Measurements from ENCODE around the gene RMDN3. TPM values are rescaled to one million over a fixed set of nuclear protein-coding genes. Genes with fewer than 3 reads are reported as not detected.

The RMDN3 gene
- total RNA-seq, 1 donor from 2014 or later: 6.0 TPM

GRCh38 chr15:40768521-40769273 lies 13.6 kb upstream of the RMDN3 start:
- no peaks in the 10 kb centered on the region for H3K9me3 ChIP-seq
- H3K4me3 ChIP-seq: no peak overlapping the region
- no peak for TF ChIP-seq CTCF (IDR thresholded peaks at IDR 0.05)
- peaks cover 5 to 16% of the 10 kb centered on the region in 2 donors for H3K4me1 ChIP-seq
- no peak for DNase-seq (ENCODE audit: low spot score in 2 of 2)
- no peaks in the 10 kb centered on the region for H3K27me3 ChIP-seq
- peaks cover 11 to 37% of the 10 kb centered on the region in 2 donors for H3K36me3 ChIP-seq
- intact Hi-C loops (cut with DNase I): no loop called here
- peak overlapping the region; percentile 12 to 18 for H3K27ac ChIP-seq

GRCh38 chr15:40767838-40768500 lies 12.9 kb upstream of the RMDN3 start:
- Histone ChIP-seq H3K9me3 (no peaks in the 10 kb centered on the region), H3K27me3 (no peaks in the 10 kb centered on the region), H3K4me1 (peaks cover 5 to 16% of the 10 kb centered on the region in 2 donors), H3K4me3 (no peak overlapping the region), H3K36me3 (peaks cover 11 to 30% of the 10 kb centered on the region in 2 donors), H3K27ac (peak overlapping the region in 1 of 2 donors; percentile 18)
- intact Hi-C loops (cut with DNase I): no loop called here
- TF ChIP-seq CTCF (IDR thresholded peaks at IDR 0.05): no peak
- DNase-seq (ENCODE audit: low spot score in 2 of 2): no peak

GRCh38 chr15:40766906-40767837 lies 12.1 kb upstream of the RMDN3 start:
- TF ChIP-seq CTCF (IDR thresholded peaks at IDR 0.05): no peak
- intact Hi-C loops (cut with DNase I): no loop called here
- H3K27ac ChIP-seq: peak overlapping the region; percentile 81 to 82

GRCh38 chr15:40766194-40766815 lies 11.3 kb upstream of the RMDN3 start:
- Histone ChIP-seq H3K4me3 (no peak overlapping the region), H3K27me3 (no peaks in the 10 kb centered on the region), H3K4me1 (peaks cover 5 to 16% of the 10 kb centered on the region in 2 donors), H3K9me3 (no peaks in the 10 kb centered on the region), H3K36me3 (peaks cover 0 to 15% of the 10 kb centered on the region in 2 donors), H3K27ac (peak overlapping the region; percentile 81 to 82)
- intact Hi-C loops (cut with DNase I): no loop called here
- DNase-seq (ENCODE audit: low spot score in 2 of 2): no peak
- TF ChIP-seq CTCF (IDR thresholded peaks at IDR 0.05): no peak

More at GRCh38 chr15:40766906-40767837, 12.1 kb upstream of the RMDN3 start:
- no peaks in the 10 kb centered on the region for H3K27me3 ChIP-seq
- no peak for DNase-seq (ENCODE audit: low spot score in 2 of 2)
- peaks cover 5 to 16% of the 10 kb centered on the region in 2 donors for H3K4me1 ChIP-seq
- no peaks in the 10 kb centered on the region for H3K9me3 ChIP-seq
- peaks cover 6 to 23% of the 10 kb centered on the region in 2 donors for H3K36me3 ChIP-seq
- no peak overlapping the region for H3K4me3 ChIP-seq

GRCh38 chr15:40764629-40765103 lies 9.6 kb upstream of the RMDN3 start:
- Histone ChIP-seq H3K9me3 (no peaks in the 10 kb centered on the region), H3K4me3 (peak overlapping the region; percentile 55 to 80), H3K27me3 (no peaks in the 10 kb centered on the region), H3K4me1 (peaks cover 5 to 16% of the 10 kb centered on the region in 2 donors), H3K27ac (peak overlapping the region; percentile 81 to 82), H3K36me3 (peaks cover 0 to 15% of the 10 kb centered on the region in 2 donors)
- DNase-seq (ENCODE audit: low spot score in 2 of 2): no peak
- intact Hi-C loops (cut with DNase I): loop anchor here (1.0 kb wide), 1 partner anchor 130 kb away; the partner anchor contains the start of gene VPS18
- no peak for TF ChIP-seq CTCF (IDR thresholded peaks at IDR 0.05)
